Thymus (tissue), 11 donors: Measurements from ENCODE around the gene TMED8. TPM values are rescaled to one million over a fixed set of nuclear protein-coding genes. Genes with fewer than 3 reads are reported as not detected.

Experiments used
- DNase-seq, 9 donors: peaks; one replicate each; pipeline ENCODE4 v3.0.0-alpha.2; 2013; ENCODE audit warnings: low spot score in 9 of 9, low read depth in 6 of 9, missing footprints in 1 of 9
- H3K27ac ChIP-seq, 2 donors: one replicate each; pipeline ENCODE4 v1.5.1; 2013; ENCODE audit warnings: control low read depth in 1 of 2, low read depth in 1 of 2, low read length in 1 of 2, mild to moderate bottlenecking in 1 of 2, moderate library complexity in 1 of 2
- H3K27me3 ChIP-seq, 2 donors: one replicate each; pipeline ENCODE4 v1.5.1; 2013; ENCODE audit warnings: low read length in 1 of 2; ENCODE audit not compliant: control insufficient read depth in 2 of 2, insufficient read depth in 1 of 2
- H3K36me3 ChIP-seq, 2 donors: one replicate each; pipeline ENCODE4 v1.5.1; 2013; ENCODE audit warnings: low read length in 1 of 2, mild to moderate bottlenecking in 1 of 2, moderate library complexity in 1 of 2; ENCODE audit not compliant: control insufficient read depth in 2 of 2, insufficient read depth in 2 of 2
- H3K4me1 ChIP-seq, 2 donors: one replicate each; pipeline ENCODE4 v1.5.1; 2013; ENCODE audit warnings: low read length in 2 of 2; ENCODE audit not compliant: control insufficient read depth in 2 of 2, insufficient read depth in 2 of 2
- H3K4me3 ChIP-seq, 2 donors: one replicate each; pipeline ENCODE4 v1.5.1; 2013; ENCODE audit warnings: low read length in 2 of 2, control low read depth in 1 of 2, mild to moderate bottlenecking in 1 of 2
- H3K9me3 ChIP-seq, 2 donors: one replicate each; pipeline ENCODE4 v1.5.1; 2013; ENCODE audit warnings: low read length in 1 of 2, mild to moderate bottlenecking in 1 of 2; ENCODE audit not compliant: control insufficient read depth in 2 of 2, insufficient read depth in 1 of 2
- WGBS: extraction: QIAGEN DNeasy Blood & Tissue Kit; methylation state at CpG from one replicate; pipeline ENCODE4 v1.1.7; 2013; 5-methylcytosine and 5-hydroxymethylcytosine counted together
- polyA plus RNA-seq: library from polyadenylated mRNA; stranded (reverse); fragments of 200-250 nt; gene quantifications from one replicate; pipeline ENCODE4 v1.2.3, GENCODE V29; 2013
- total RNA-seq: library from RNA; stranded (reverse); fragments of 120-200 nt; gene quantifications from one replicate; pipeline ENCODE4 v1.2.4, GENCODE V29; 2013
- donor health status: healthy.

Gene TMED8
- total and polyA plus RNA-seq, 2 donors = 7.0 to 10.0 TPM

DNA sequence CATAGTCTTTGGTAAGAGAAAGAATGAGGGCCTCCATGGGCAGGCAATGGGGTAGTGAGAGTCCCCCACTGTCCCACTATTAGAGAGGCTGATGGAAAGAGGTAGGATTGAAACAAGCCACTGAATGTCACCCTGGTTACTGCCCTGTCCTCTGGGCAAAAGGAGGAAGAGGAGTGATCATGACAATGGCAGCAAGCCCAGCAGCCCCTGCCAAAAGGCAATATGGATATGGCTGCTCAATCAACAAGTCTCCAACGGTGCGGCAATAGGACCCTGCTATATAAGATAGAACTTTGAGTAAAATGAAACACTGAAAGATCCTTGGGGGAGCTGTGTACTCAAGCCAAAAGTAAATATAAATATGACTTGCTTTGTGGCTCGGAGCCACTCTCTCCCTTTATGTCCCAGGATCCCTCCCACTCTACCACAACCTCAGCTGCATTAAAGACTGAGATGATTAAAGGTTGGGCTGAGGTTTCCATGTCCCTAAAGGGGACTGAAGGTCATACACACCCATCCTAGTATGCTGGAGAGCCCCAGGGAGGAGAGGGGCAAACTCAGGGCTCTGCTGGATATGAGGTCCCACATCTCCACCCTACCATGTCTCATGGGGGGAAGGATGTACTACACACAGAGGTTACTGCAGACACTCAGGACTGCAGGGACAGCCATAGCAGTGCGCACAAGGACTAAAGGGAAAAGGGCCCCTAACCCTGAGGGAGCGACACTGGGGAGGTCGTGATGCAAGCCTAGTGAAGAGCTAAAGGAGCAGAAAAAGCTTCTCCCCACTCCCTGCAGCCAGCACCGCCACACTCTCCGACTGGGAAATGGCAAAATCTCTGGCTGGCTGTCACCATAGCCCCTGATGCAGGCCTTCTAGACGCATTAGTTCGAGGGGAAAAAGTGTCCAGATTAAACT, 62.1 kb downstream of the TMED8 start:
- Histone ChIP-seq H3K4me1 (peaks cover 0 to under 1% of the 10 kb centered on the region in 2 donors), H3K27ac (no peak overlapping the region)
- WGBS = 94% methylated on average over 10 of the region's 10 CpGs

GRCh38 chr14:77314043-77314442, 62.9 kb downstream of the TMED8 start:
- no peaks in the 10 kb centered on the region for H3K36me3 ChIP-seq
- no peaks in the 10 kb centered on the region for H3K9me3 ChIP-seq
- DNase-seq = no peak
- H3K27ac ChIP-seq = no peak overlapping the region
- H3K27me3 ChIP-seq = no peaks in the 10 kb centered on the region
- peaks cover 3 to 5% of the 10 kb centered on the region in 2 donors for H3K4me1 ChIP-seq
- 83% methylated on average over 2 of the region's 2 CpGs for WGBS
- no peak overlapping the region for H3K4me3 ChIP-seq

More for the DNA sequence above, 62.1 kb downstream of the TMED8 start:
- DNase-seq = no peak
- no peak overlapping the region for H3K4me3 ChIP-seq
- H3K27me3 ChIP-seq = no peaks in the 10 kb centered on the region
- H3K36me3 ChIP-seq = no peaks in the 10 kb centered on the region
- no peaks in the 10 kb centered on the region for H3K9me3 ChIP-seq

DNA sequence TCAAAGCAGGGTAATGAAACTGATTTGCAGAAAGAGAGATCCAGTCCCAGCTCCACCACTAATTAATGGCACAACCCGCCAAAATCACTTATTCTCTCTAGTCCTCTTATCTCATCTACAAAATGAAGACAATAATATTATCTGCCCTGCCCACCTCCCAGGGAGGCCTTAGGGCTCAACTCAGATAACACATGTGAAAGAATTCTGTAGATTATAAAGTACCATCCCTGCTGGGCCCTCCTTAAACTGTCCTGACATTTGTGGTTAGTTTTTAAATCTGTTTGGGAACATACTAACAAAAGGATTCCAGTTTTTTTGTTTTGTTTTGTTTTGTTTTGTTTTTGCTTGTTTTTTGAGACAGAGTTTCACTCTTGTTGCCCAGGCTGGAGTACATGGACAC, 63.5 kb downstream of the TMED8 start:
- no peaks in the 10 kb centered on the region for H3K36me3 ChIP-seq
- H3K9me3 ChIP-seq = no peaks in the 10 kb centered on the region
- H3K27ac ChIP-seq = no peak overlapping the region
- 94% methylated on average over 1 of the region's 1 CpG for WGBS
- no peaks in the 10 kb centered on the region for H3K27me3 ChIP-seq
- H3K4me3 ChIP-seq = no peak overlapping the region
- no peak for DNase-seq
- peaks cover 3 to 5% of the 10 kb centered on the region in 2 donors for H3K4me1 ChIP-seq

DNA sequence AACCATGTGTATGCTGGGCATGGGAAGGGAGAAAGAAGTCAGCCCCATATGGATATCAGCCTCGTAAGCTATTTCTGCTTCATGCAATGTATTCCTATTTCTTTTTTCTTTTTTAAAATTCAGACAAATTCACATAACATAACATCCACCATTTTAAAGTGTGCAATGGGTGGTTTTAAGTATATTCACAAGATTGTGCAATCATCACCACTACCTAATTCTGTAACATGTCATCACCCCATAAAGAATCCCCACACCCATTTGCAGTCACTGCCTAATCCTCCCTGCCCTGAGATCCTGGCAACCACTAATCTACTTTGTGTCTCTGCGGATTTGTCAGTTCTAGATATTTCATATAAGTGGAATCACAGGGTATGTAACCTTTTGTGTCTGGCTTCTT, 65.7 kb downstream of the TMED8 start:
- 97% methylated on average over 2 of the region's 2 CpGs for WGBS
- H3K36me3 ChIP-seq = no peaks in the 10 kb centered on the region
- no peak overlapping the region for H3K4me3 ChIP-seq
- DNase-seq = no peak
- H3K4me1 ChIP-seq = peaks cover 3 to 5% of the 10 kb centered on the region in 2 donors
- H3K9me3 ChIP-seq = no peaks in the 10 kb centered on the region
- no peak overlapping the region for H3K27ac ChIP-seq
- no peaks in the 10 kb centered on the region for H3K27me3 ChIP-seq

- WGBS = 98% methylated on average over 4 of the region's 4 CpGs
- Histone ChIP-seq H3K4me3 (no peak overlapping the region), H3K4me1 (peaks cover 3 to 5% of the 10 kb centered on the region in 2 donors), H3K27ac (no peak overlapping the region), H3K36me3 (no peaks in the 10 kb centered on the region), H3K9me3 (no peaks in the 10 kb centered on the region), H3K27me3 (no peaks in the 10 kb centered on the region)
- DNase-seq = no peak
These were observed 66.9 kb downstream of the TMED8 start for GRCh38 chr14:77310026-77310425.

- H3K4me3 ChIP-seq = no peak overlapping the region
- 34% methylated on average over 4 of the region's 4 CpGs for WGBS
- peaks cover 3 to 5% of the 10 kb centered on the region in 2 donors for H3K4me1 ChIP-seq
- H3K36me3 ChIP-seq = no peaks in the 10 kb centered on the region
- H3K27me3 ChIP-seq = no peaks in the 10 kb centered on the region
- H3K27ac ChIP-seq = peak overlapping the region in 1 of 2 donors; percentile 33
- no peaks in the 10 kb centered on the region for H3K9me3 ChIP-seq
- peak in 2 of 9 donors; percentile 19 to 44 for DNase-seq
These were observed 67.8 kb downstream of the TMED8 start for GRCh38 chr14:77309131-77309530.

- no peak overlapping the region for H3K4me3 ChIP-seq
- H3K9me3 ChIP-seq = no peaks in the 10 kb centered on the region
- H3K27ac ChIP-seq = no peak overlapping the region
- H3K27me3 ChIP-seq = no peaks in the 10 kb centered on the region
- H3K4me1 ChIP-seq = peaks cover 3 to 5% of the 10 kb centered on the region in 2 donors
- H3K36me3 ChIP-seq = no peaks in the 10 kb centered on the region
- no peak for DNase-seq
- 90% methylated on average over 3 of the region's 3 CpGs for WGBS
These were observed 69.9 kb downstream of the TMED8 start for GRCh38 chr14:77306851-77307496.

GRCh38 chr14:77306416-77306815, 70.5 kb downstream of the TMED8 start:
- no peak overlapping the region for H3K4me3 ChIP-seq
- no peaks in the 10 kb centered on the region for H3K36me3 ChIP-seq
- H3K27me3 ChIP-seq = no peaks in the 10 kb centered on the region
- H3K9me3 ChIP-seq = no peaks in the 10 kb centered on the region
- DNase-seq = no peak
- WGBS = 95% methylated on average over 3 of the region's 3 CpGs
- no peak overlapping the region for H3K27ac ChIP-seq
- H3K4me1 ChIP-seq = peaks cover 3 to 6% of the 10 kb centered on the region in 2 donors

DNA sequence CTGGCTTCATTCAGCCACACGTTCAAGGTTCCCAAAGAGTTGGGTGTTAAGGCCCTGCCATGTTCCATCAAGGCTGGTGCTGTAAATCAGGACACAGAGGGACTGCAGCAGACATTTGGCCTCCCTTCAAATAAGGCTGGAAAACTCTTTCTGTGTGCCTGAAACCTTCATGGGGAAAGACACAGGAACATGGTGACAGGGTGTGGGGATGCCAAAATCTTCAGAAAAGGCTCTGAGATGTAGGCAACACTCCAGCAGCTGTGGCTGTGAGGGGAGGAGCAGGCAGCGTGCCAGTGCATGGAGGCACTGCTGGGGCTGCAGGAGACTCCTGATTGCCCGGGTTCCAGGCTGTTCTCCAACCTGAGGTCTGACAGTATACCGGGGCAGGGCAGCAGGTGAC, 71.2 kb downstream of the TMED8 start:
- no peak for DNase-seq
- Histone ChIP-seq H3K4me3 (no peak overlapping the region), H3K27me3 (no peaks in the 10 kb centered on the region), H3K4me1 (peaks cover 3 to 8% of the 10 kb centered on the region in 2 donors), H3K9me3 (no peaks in the 10 kb centered on the region), H3K27ac (no peak overlapping the region), H3K36me3 (no peaks in the 10 kb centered on the region)
- 94% methylated on average over 4 of the region's 4 CpGs for WGBS
